K562 (cell line): ENCODE results near the gene CHGA.

ENCODE experiments used
- ZNF316 ChIP-seq: fragments of 450-650 bp; IDR thresholded peaks from 2 replicates; pipeline ENCODE4 v1.6.1; 2016
- ZNF41 ChIP-seq: fragments of 250-450 bp; sonication (Bioruptor Pico); conservative IDR thresholded peaks from 2 replicates; pipeline ENCODE4 v1.4.0; 2020; ENCODE audit warnings: mild to moderate bottlenecking

DNA sequence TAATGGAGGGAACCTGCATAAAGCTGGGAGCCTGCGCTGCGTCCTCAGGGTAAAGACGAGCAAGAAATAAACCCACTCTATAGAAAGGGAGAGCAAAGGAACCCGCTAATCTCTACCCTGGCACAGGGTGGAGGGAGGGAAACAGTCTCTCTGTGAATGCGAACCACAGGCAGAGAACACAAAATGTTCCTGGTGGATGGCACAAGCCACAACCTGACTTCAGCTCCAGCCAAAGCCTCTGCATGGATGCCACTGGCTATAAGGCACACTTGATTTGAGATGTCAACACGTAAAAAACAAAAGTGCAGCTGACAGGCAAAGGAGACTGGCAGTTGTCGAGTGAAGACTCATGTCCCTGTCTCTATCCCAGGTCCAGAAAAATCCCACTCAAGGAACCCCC is 32.4 kb downstream of the CHGA start:
- TF ChIP-seq ZNF41 (CRISPR knock-in tag) (no peak), ZNF316 (no peak)
